ENCODE results near the gene DLEC1. TPM values are rescaled to one million over a fixed set of nuclear protein-coding genes. Genes with fewer than 3 reads are reported as not detected.

DLEC1 gene
- total RNA-seq, 2 donors from 2014 or later = 3.9 to 6.0 TPM

GRCh38 chr3:37997342-37997741 lies 41.7 kb upstream of the DLEC1 start:
- peaks cover 32% of the 10 kb centered on the region for H3K36me3 Mint-ChIP-seq (ENCODE audit: low read depth)
- no peak for TF ChIP-seq CTCF (conservative IDR thresholded peaks at IDR 0.05)

DNA sequence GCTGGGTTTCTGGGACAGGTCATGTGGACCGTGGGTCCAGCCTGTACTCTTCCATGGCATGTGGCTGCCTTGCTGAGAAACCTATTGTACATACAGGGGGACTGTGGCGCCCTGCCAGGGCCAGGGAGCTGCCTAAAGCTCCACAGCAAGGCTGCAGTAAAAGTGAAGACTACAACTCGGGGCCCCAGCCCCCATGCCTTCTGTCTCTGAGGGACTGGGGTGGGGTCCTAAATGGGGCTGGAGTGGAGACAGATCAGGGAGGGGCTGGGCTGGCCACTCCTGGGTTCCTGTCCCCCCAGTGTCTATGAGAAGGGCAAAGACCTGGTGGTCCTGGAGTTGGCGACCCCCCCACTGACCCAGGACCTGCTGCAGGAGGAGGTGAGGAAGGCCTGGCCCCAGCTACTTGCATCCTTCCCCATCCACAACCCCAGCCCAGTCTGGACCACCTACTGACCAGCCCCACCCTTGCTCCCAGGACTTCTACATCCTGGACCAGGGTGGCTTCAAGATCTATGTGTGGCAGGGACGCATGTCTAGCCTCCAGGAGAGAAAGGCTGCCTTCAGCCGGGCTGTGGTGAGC lies 41.1 kb upstream of the DLEC1 start:
- Histone ChIP-seq H3K36me3 (ENCODE audit: control insufficient read depth, insufficient read depth, low read length) (no peaks in the 10 kb centered on the region), H3K4me3 (ENCODE audit: low read length) (no peak overlapping the region), H3K27ac (ENCODE audit: low read depth, low read length) (no peak overlapping the region), H3K27me3 (ENCODE audit: control insufficient read depth, insufficient read depth, low read length, poor library complexity, severe bottlenecking) (no peaks in the 10 kb centered on the region), H3K9ac (ENCODE audit: extremely low read depth, low read length, poor library complexity, severe bottlenecking) (no peak overlapping the region), H3K9me3 (ENCODE audit: control insufficient read depth, low read length) (no peaks in the 10 kb centered on the region), H3K4me1 (ENCODE audit: control insufficient read depth, insufficient read depth, low read length) (peaks cover 17% of the 10 kb centered on the region)
- DNase-seq = peak; percentile 41
- Mint-ChIP-seq H3K4me1 (peaks cover 31% of the 10 kb centered on the region), H3K27me3 (ENCODE audit: insufficient read depth) (no peaks in the 10 kb centered on the region), H3K36me3 (ENCODE audit: low read depth) (peaks cover 32% of the 10 kb centered on the region), H3K9me3 (no peaks in the 10 kb centered on the region), H3K27ac (no peak overlapping the region), H3K4me3 (no peak overlapping the region)
- WGBS, 2 experiments (ENCODE audit: insufficient coverage in 1 of 2, insufficient read length in 1 of 2) = 89 to 90% methylated on average over 3 to 6 of the region's 6 CpGs
- no peak for TF ChIP-seq CTCF (conservative IDR thresholded peaks at IDR 0.05)

More at GRCh38 chr3:37997342-37997741, 41.7 kb upstream of the DLEC1 start:
- H3K4me1 ChIP-seq (ENCODE audit: control insufficient read depth, insufficient read depth, low read length) = peaks cover 21% of the 10 kb centered on the region
- no peaks in the 10 kb centered on the region for H3K27me3 ChIP-seq (ENCODE audit: control insufficient read depth, insufficient read depth, low read length, poor library complexity, severe bottlenecking)
- H3K27ac ChIP-seq (ENCODE audit: low read depth, low read length) = no peak overlapping the region
- no peak overlapping the region for H3K4me3 ChIP-seq (ENCODE audit: low read length)
- WGBS, 2 experiments (ENCODE audit: insufficient coverage in 1 of 2, insufficient read length in 1 of 2) = 88 to 95% methylated on average over 8 to 10 of the region's 10 CpGs
- Mint-ChIP-seq H3K4me3 (no peak overlapping the region), H3K9me3 (no peaks in the 10 kb centered on the region), H3K4me1 (peaks cover 37% of the 10 kb centered on the region), H3K27ac (no peak overlapping the region), H3K27me3 (ENCODE audit: insufficient read depth) (no peaks in the 10 kb centered on the region)
- H3K36me3 ChIP-seq (ENCODE audit: control insufficient read depth, insufficient read depth, low read length) = no peaks in the 10 kb centered on the region
- DNase-seq = no peak
- no peaks in the 10 kb centered on the region for H3K9me3 ChIP-seq (ENCODE audit: control insufficient read depth, low read length)
- no peak overlapping the region for H3K9ac ChIP-seq (ENCODE audit: extremely low read depth, low read length, poor library complexity, severe bottlenecking)

DNA sequence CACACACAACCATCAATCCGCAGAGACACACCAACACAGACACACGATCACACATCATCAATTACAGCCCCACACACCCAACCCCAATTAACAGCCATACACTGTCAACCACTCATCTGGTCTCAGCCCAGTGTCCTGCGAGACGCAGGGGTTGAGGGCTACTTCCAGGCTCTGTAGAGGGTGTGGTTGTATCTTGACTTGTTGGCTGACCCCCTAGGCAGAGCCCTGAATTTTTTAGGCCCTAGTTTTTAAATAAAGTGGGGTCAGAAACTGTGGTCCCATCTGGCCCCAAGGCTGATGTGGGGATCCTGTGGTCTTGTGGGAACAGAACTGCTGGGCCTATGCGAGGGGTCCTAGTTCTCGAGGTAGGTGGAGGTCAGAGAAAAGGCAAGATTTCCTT lies 39.2 kb upstream of the DLEC1 start:
- Mint-ChIP-seq H3K27me3 (ENCODE audit: insufficient read depth) (no peaks in the 10 kb centered on the region), H3K4me1 (peaks cover 21% of the 10 kb centered on the region), H3K27ac (no peak overlapping the region), H3K9me3 (no peaks in the 10 kb centered on the region), H3K4me3 (no peak overlapping the region), H3K36me3 (ENCODE audit: low read depth) (peaks cover 38% of the 10 kb centered on the region)
- H3K4me3 ChIP-seq (ENCODE audit: low read length) = no peak overlapping the region
- H3K36me3 ChIP-seq (ENCODE audit: control insufficient read depth, insufficient read depth, low read length) = no peaks in the 10 kb centered on the region
- no peaks in the 10 kb centered on the region for H3K9me3 ChIP-seq (ENCODE audit: control insufficient read depth, low read length)
- no peak for TF ChIP-seq CTCF (conservative IDR thresholded peaks at IDR 0.05)
- WGBS, 2 experiments (ENCODE audit: insufficient coverage in 1 of 2, insufficient read length in 1 of 2) = 85 to 100% methylated on average over 1 to 6 of the region's 6 CpGs
- no peak overlapping the region for H3K27ac ChIP-seq (ENCODE audit: low read depth, low read length)
- peak; percentile 34 for DNase-seq
- no peaks in the 10 kb centered on the region for H3K27me3 ChIP-seq (ENCODE audit: control insufficient read depth, insufficient read depth, low read length, poor library complexity, severe bottlenecking)
- no peak overlapping the region for H3K9ac ChIP-seq (ENCODE audit: extremely low read depth, low read length, poor library complexity, severe bottlenecking)
- peaks cover 8% of the 10 kb centered on the region for H3K4me1 ChIP-seq (ENCODE audit: control insufficient read depth, insufficient read depth, low read length)

Measured in endodermal cell (in vitro differentiated cells).